ENCODE data around the gene GUCY1B1.

Gene GUCY1B1

DNA sequence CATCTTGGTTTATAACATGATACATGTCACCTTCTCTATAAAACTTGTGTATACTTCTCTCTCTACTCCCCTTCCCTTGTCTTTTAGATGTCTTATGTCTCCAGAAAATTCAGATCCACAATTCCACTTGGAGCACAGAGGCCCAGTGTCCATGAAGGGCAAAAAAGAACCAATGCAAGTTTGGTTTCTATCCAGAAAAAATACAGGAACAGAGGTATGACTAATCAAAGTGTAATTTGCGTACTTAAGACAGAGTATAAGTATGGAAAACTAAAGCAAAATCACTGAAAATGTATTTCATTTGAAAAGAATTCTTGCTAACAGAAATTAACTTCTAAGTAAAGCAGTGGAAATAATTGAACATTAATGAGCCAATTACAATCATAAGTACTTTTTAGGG, 46.2 kb downstream of the GUCY1B1 start:
- H3K4me1 ChIP-seq (ENCODE audit: control insufficient read depth, insufficient read depth, low read length) = no peaks in the 10 kb centered on the region
- H3K9me3 ChIP-seq (ENCODE audit: control insufficient read depth, insufficient read depth, low read length) = no peaks in the 10 kb centered on the region

DNA sequence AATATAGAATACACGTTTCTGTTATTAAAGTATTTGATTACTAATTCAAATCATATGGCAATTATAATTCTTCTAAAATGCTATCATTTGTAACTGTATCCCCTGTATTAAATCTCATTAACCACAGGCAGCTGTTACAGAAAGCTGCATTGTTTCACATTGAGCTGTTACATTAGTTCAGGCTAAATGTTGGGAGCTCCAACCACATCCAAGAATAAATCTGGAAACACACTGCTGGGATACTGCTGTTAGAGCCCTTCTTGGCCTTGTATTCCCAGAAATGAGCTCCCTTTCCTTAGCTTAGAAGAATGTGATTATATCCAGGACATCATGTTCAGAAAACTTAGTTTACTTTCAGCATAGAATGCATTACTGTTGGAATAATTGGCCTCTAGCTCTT, 48.2 kb downstream of the GUCY1B1 start:
- no peaks in the 10 kb centered on the region for H3K36me3 ChIP-seq (ENCODE audit: control insufficient read depth, insufficient read depth, low read length)
- H3K27me3 ChIP-seq (ENCODE audit: control insufficient read depth, insufficient read depth, low read length) = no peaks in the 10 kb centered on the region
- no peaks in the 10 kb centered on the region for H3K9me3 ChIP-seq (ENCODE audit: control insufficient read depth, insufficient read depth, low read length)
- H3K9ac ChIP-seq (ENCODE audit: low read depth, low read length) = no peak overlapping the region
- no peaks in the 10 kb centered on the region for H3K4me1 ChIP-seq (ENCODE audit: control insufficient read depth, insufficient read depth, low read length)
- H3K4me3 ChIP-seq (ENCODE audit: low read depth, low read length) = no peak overlapping the region

More for the DNA sequence above, 46.2 kb downstream of the GUCY1B1 start:
- H3K36me3 ChIP-seq (ENCODE audit: control insufficient read depth, insufficient read depth, low read length) = no peaks in the 10 kb centered on the region
- no peaks in the 10 kb centered on the region for H3K27me3 ChIP-seq (ENCODE audit: control insufficient read depth, insufficient read depth, low read length)
- H3K9ac ChIP-seq (ENCODE audit: low read depth, low read length) = no peak overlapping the region
- no peak overlapping the region for H3K4me3 ChIP-seq (ENCODE audit: low read depth, low read length)

DNA sequence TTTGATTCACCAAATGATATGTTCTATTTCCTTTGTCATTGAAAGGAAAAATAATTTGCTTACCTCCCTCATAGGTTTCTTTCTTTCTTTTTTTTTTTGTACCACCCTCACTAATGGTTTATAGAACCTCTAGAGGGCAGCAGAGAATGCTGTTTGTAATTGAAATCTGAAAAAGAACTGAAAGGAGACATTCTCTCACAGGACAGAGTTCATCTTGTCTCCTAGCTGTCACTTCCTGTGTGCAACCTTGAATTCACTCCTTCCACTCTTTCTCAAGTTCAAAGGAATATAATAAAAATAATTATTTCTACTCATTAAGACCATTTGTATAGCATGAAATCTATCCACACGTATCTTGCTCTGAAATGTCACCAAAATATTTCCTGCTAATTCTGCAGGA, 51.0 kb downstream of the GUCY1B1 start:
- no peak overlapping the region for H3K4me3 ChIP-seq (ENCODE audit: low read depth, low read length)

DNA sequence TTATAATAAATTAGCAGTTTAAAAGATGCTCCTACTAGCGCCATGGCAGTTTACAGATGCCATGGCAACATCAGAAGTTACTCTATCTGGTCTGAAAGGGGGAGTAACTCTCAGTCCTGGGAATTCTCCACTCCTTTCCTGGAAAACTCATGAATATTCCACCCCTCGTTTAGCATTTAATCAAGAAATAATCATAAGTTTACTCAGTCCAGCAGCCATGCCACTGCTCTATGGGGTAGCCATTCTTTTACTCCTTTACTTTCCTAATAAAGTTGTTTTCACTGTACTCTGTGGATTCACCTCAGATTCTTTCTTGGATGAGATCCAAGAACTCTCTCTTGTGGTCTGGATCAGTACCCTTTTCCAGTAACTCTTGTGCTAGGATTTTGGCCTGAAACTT, 52.3 kb downstream of the GUCY1B1 start:
- no peaks in the 10 kb centered on the region for H3K9me3 ChIP-seq (ENCODE audit: control insufficient read depth, insufficient read depth, low read length)
- H3K4me3 ChIP-seq (ENCODE audit: low read depth, low read length) = no peak overlapping the region
- no peaks in the 10 kb centered on the region for H3K36me3 ChIP-seq (ENCODE audit: control insufficient read depth, insufficient read depth, low read length)
- H3K9ac ChIP-seq (ENCODE audit: low read depth, low read length) = no peak overlapping the region
- H3K4me1 ChIP-seq (ENCODE audit: control insufficient read depth, insufficient read depth, low read length) = no peaks in the 10 kb centered on the region
- no peaks in the 10 kb centered on the region for H3K27me3 ChIP-seq (ENCODE audit: control insufficient read depth, insufficient read depth, low read length)

More for the DNA sequence above, 51.0 kb downstream of the GUCY1B1 start:
- no peaks in the 10 kb centered on the region for H3K36me3 ChIP-seq (ENCODE audit: control insufficient read depth, insufficient read depth, low read length)
- no peak overlapping the region for H3K9ac ChIP-seq (ENCODE audit: low read depth, low read length)
- H3K4me1 ChIP-seq (ENCODE audit: control insufficient read depth, insufficient read depth, low read length) = no peaks in the 10 kb centered on the region
- H3K9me3 ChIP-seq (ENCODE audit: control insufficient read depth, insufficient read depth, low read length) = no peaks in the 10 kb centered on the region
- H3K27me3 ChIP-seq (ENCODE audit: control insufficient read depth, insufficient read depth, low read length) = no peaks in the 10 kb centered on the region

DNA sequence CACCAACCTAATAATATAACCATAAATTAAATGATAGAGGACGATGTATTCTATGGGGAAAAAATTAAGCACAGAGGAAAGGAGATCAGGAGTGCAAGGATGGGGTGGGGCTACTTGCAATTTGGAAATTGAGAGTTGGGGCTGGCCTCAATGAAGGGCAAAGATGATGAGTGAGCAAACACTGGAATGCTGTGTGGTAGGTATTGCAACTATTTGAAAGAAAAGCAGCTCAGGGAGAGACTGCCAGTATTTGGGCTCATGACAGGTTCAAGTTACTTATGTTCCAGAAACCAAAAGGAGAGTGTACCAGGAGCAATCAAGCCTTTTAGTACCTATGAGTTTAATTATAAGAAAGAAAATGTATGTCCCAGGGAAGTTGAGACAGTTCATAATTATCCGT, 59.8 kb downstream of the GUCY1B1 start:
- H3K27me3 ChIP-seq (ENCODE audit: control insufficient read depth, insufficient read depth, low read length) = no peaks in the 10 kb centered on the region
- H3K9me3 ChIP-seq (ENCODE audit: control insufficient read depth, insufficient read depth, low read length) = no peaks in the 10 kb centered on the region
- no peak overlapping the region for H3K4me3 ChIP-seq (ENCODE audit: low read depth, low read length)
- H3K36me3 ChIP-seq (ENCODE audit: control insufficient read depth, insufficient read depth, low read length) = no peaks in the 10 kb centered on the region
- peaks cover 2% of the 10 kb centered on the region for H3K4me1 ChIP-seq (ENCODE audit: control insufficient read depth, insufficient read depth, low read length)
- no peak overlapping the region for H3K9ac ChIP-seq (ENCODE audit: low read depth, low read length)

DNA sequence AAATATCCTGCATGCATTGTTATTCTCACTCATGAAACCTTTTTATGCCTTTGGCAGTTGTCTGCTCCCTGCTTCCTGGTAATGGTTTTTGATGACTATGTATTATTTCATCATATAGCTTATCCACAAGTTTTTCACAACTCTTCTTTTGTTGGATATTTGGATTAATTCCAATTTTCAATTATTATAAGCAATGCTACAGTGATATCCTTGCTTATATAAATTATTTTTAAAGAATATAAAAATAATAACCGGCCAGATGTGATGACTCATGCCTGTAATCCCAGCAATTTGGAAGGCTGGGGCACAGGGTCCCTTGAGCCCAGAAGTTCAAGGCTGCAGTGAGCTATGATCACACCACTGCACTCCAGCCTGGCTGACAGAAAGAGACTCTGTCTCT, 60.2 kb downstream of the GUCY1B1 start:
- H3K4me1 ChIP-seq (ENCODE audit: control insufficient read depth, insufficient read depth, low read length) = peaks cover 2% of the 10 kb centered on the region
- no peaks in the 10 kb centered on the region for H3K27me3 ChIP-seq (ENCODE audit: control insufficient read depth, insufficient read depth, low read length)

DNA sequence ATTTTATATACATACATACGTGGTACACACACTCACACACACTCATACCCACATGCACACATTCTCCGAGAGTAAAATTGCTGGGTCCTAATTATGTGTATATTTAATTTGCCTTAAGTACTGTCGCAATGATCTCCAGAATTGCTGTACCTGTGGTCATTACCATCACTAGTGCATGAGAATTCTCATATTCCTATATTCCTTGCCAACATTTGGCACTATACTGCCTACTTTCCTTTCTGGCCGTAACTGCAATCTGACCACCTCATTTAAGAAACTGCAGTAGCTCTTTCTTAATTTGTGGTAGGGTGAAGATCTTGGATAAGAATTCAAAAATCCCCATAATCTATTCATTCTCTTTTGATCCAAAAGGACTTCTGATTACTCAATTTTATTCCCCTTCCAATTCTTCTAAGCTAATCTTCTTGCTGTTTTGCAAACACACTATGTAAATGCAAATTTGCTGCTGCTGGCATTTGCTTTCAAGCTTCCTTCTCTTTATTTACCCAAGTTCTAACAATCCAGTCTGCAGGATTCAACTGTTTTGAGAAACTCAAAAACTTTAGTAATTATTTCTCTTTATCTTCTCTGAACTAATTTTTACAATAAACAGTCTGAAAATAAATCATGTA, 62.2 kb downstream of the GUCY1B1 start:
- Histone ChIP-seq H3K27me3 (ENCODE audit: control insufficient read depth, insufficient read depth, low read length) (no peaks in the 10 kb centered on the region), H3K4me3 (ENCODE audit: low read depth, low read length) (no peak overlapping the region), H3K4me1 (ENCODE audit: control insufficient read depth, insufficient read depth, low read length) (peaks cover 2% of the 10 kb centered on the region), H3K36me3 (ENCODE audit: control insufficient read depth, insufficient read depth, low read length) (no peaks in the 10 kb centered on the region), H3K9me3 (ENCODE audit: control insufficient read depth, insufficient read depth, low read length) (no peaks in the 10 kb centered on the region), H3K9ac (ENCODE audit: low read depth, low read length) (no peak overlapping the region)

More for the DNA sequence above, 60.2 kb downstream of the GUCY1B1 start:
- no peak overlapping the region for H3K9ac ChIP-seq (ENCODE audit: low read depth, low read length)
- H3K36me3 ChIP-seq (ENCODE audit: control insufficient read depth, insufficient read depth, low read length) = no peaks in the 10 kb centered on the region
- no peaks in the 10 kb centered on the region for H3K9me3 ChIP-seq (ENCODE audit: control insufficient read depth, insufficient read depth, low read length)
- H3K4me3 ChIP-seq (ENCODE audit: low read depth, low read length) = no peak overlapping the region

DNA sequence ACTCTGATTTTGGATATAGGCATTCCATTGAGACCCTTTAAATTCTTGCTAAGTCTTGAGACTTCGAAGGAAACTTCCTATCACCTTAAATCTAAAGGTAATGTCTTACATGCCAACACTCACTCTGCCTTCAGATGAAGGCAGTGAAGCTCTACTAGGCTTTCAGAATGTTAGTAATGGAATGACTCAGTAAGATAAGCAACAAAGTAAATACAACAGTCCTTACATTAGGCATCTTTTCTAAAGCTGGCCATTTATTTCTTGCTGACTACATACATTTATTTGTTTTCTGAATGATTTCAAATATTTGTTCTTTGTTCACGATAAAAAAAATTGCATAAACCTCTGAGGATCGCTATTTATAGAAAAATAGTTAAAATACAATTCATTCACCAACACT, 63.8 kb downstream of the GUCY1B1 start:
- H3K36me3 ChIP-seq (ENCODE audit: control insufficient read depth, insufficient read depth, low read length) = no peaks in the 10 kb centered on the region
- H3K27me3 ChIP-seq (ENCODE audit: control insufficient read depth, insufficient read depth, low read length) = no peaks in the 10 kb centered on the region
- H3K9me3 ChIP-seq (ENCODE audit: control insufficient read depth, insufficient read depth, low read length) = no peaks in the 10 kb centered on the region
- H3K4me3 ChIP-seq (ENCODE audit: low read depth, low read length) = no peak overlapping the region
- H3K4me1 ChIP-seq (ENCODE audit: control insufficient read depth, insufficient read depth, low read length) = peaks cover 2% of the 10 kb centered on the region
- H3K9ac ChIP-seq (ENCODE audit: low read depth, low read length) = no peak overlapping the region

DNA sequence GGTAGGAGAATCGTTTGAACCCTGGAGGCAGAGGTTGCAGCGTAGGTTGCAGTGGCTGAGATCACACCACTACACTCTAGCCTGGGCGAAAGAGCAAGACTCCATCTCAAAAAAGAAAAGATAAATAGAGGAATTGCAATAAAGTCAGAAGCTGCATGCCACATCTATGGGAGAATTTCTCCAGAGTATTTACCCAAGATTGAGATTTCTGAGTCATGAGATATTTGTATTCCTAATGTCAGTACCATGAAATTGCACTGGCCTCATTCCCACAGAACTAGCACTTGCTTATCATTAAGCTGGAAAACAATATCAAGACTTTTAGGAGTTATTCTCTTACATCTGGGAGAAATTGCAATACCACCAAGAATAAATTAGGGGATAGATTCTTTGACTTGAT, 69.8 kb downstream of the GUCY1B1 start:
- Histone ChIP-seq H3K9ac (ENCODE audit: low read depth, low read length) (no peak overlapping the region), H3K27me3 (ENCODE audit: control insufficient read depth, insufficient read depth, low read length) (no peaks in the 10 kb centered on the region), H3K4me1 (ENCODE audit: control insufficient read depth, insufficient read depth, low read length) (no peaks in the 10 kb centered on the region), H3K36me3 (ENCODE audit: control insufficient read depth, insufficient read depth, low read length) (no peaks in the 10 kb centered on the region), H3K9me3 (ENCODE audit: control insufficient read depth, insufficient read depth, low read length) (no peaks in the 10 kb centered on the region), H3K4me3 (ENCODE audit: low read depth, low read length) (no peak overlapping the region)

DNA sequence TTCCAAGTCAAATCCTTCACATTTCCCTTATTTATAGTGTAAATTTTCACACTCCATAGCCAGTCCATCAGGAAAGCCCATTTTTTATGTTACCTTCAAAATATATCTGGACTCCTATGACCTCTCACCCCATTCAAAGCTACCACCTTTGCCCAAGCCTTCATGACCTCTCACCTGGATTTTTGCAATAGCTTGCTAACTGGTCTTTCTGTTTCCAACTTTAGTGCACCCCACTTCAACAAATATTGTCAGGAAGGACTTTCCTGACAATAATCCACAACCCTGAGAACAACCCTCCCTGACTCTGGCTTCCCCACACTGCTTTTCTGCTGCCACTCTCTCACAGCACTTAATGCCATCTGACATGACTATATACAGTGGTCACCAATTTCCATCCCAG, 73.8 kb downstream of the GUCY1B1 start:
- no peaks in the 10 kb centered on the region for H3K4me1 ChIP-seq (ENCODE audit: control insufficient read depth, insufficient read depth, low read length)

DNA sequence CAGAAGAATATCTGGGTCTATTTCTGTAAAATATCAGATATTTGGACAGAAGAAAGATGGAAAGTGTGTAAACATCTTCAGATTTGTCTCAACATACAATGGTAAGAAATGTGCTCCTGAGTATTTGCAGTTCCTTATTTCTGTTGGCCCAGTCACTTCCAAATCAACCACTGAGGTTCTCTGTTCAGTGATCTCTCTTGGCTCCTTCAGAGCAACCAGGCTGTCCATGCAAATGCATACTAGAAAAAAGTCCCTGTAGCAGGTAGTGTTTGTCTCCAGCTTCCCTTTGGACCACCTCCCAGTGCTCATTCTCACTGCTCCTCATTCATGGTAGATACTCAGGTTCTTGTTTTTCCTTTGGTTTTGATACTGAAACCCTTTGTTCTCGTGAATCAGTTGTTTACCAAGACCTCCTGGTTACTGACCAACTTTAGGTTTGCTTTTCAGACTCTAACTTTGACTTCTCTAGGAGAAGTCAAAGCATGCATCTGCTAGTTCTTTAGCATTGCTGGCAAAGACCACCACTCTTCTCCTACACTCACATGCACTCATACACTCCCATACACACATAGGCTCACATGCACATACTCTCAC, 78.5 kb downstream of the GUCY1B1 start:
- Histone ChIP-seq H3K4me1 (ENCODE audit: control insufficient read depth, insufficient read depth, low read length) (no peaks in the 10 kb centered on the region), H3K9ac (ENCODE audit: low read depth, low read length) (no peak overlapping the region), H3K27me3 (ENCODE audit: control insufficient read depth, insufficient read depth, low read length) (no peaks in the 10 kb centered on the region), H3K9me3 (ENCODE audit: control insufficient read depth, insufficient read depth, low read length) (no peaks in the 10 kb centered on the region), H3K36me3 (ENCODE audit: control insufficient read depth, insufficient read depth, low read length) (no peaks in the 10 kb centered on the region), H3K4me3 (ENCODE audit: low read depth, low read length) (no peak overlapping the region)

More for the DNA sequence above, 73.8 kb downstream of the GUCY1B1 start:
- Histone ChIP-seq H3K9ac (ENCODE audit: low read depth, low read length) (no peak overlapping the region), H3K9me3 (ENCODE audit: control insufficient read depth, insufficient read depth, low read length) (no peaks in the 10 kb centered on the region), H3K27me3 (ENCODE audit: control insufficient read depth, insufficient read depth, low read length) (no peaks in the 10 kb centered on the region), H3K36me3 (ENCODE audit: control insufficient read depth, insufficient read depth, low read length) (no peaks in the 10 kb centered on the region), H3K4me3 (ENCODE audit: low read depth, low read length) (no peak overlapping the region)

DNA sequence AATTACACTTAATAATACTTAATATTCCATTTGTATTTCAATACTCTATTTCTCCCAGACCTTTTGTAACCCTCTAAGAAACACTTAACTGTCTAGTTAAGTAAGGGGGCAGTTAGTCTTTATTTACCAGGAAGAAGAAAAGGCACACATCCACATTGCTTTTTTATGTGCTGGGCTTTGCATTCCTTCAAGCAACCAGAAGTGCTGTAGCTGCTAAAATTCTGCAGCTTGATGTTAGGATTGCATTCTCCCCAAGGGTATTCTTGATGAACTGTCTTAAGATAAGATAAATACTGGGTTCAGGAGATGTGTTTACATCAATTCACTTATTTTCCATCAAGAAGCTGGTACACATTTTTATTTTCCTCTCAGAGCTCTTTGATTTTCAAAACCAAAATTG, 83.3 kb downstream of the GUCY1B1 start:
- Histone ChIP-seq H3K4me1 (ENCODE audit: control insufficient read depth, insufficient read depth, low read length) (no peaks in the 10 kb centered on the region), H3K27me3 (ENCODE audit: control insufficient read depth, insufficient read depth, low read length) (no peaks in the 10 kb centered on the region), H3K9me3 (ENCODE audit: control insufficient read depth, insufficient read depth, low read length) (no peaks in the 10 kb centered on the region), H3K4me3 (ENCODE audit: low read depth, low read length) (no peak overlapping the region), H3K9ac (ENCODE audit: low read depth, low read length) (no peak overlapping the region), H3K36me3 (ENCODE audit: control insufficient read depth, insufficient read depth, low read length) (no peaks in the 10 kb centered on the region)
